Activated B cell treated with CpG ODN at 0.5 μM for 24 hours (primary cell): ENCODE measurements around the gene CD320. TPM values are rescaled to one million over a fixed set of nuclear protein-coding genes. Genes with fewer than 3 reads are reported as not detected.
A peak's percentile ranks its signal among the peaks of the same experiment; 100 is the strongest.
"Not testable (repeated sequence)": the region's sequence is repeated elsewhere in the genome, so short reads cannot be mapped to it uniquely, and the experiment has no call there.

Experiments
- ATAC-seq: fragments of 200-7000 bp; cut with Tn5 transposase; one replicate; pipeline ENCODE4 v1.10.0; 2021; ENCODE audit warnings: low read depth, mild to moderate bottlenecking, moderate library complexity
- CTCF ChIA-PET: fragments of 350-600 bp; sonication (Branson Sonifier 250); formaldehyde crosslinking; loops from one replicate; lab custom pipeline; 2021; ENCODE audit warnings: antibody characterized with exemption; lab: Charles Lee
- POLR2A ChIA-PET: fragments of 350-600 bp; sonication (Branson Sonifier 250); formaldehyde crosslinking; loops from one replicate; lab custom pipeline; 2021; ENCODE audit warnings: antibody characterized with exemption; lab: Charles Lee
- DNase-seq: peaks from one replicate; pipeline ENCODE4 v3.0.0; 2022
- H3K27ac Mint-ChIP-seq: one replicate; pipeline ENCODE4 v1.8.0; 2020; ENCODE audit warnings: mixed read lengths
- H3K27me3 Mint-ChIP-seq: one replicate; pipeline ENCODE4 v1.8.0; 2021; ENCODE audit warnings: mixed read lengths
- H3K36me3 Mint-ChIP-seq: one replicate; pipeline ENCODE4 v1.8.0; 2021; ENCODE audit warnings: low read depth, mixed read lengths
- H3K4me1 Mint-ChIP-seq: one replicate; pipeline ENCODE4 v1.8.0; 2021; ENCODE audit warnings: mixed read lengths
- H3K4me3 Mint-ChIP-seq: one replicate; pipeline ENCODE4 v1.8.0; 2020; ENCODE audit warnings: mild to moderate bottlenecking, mixed read lengths
- H3K9me3 Mint-ChIP-seq: one replicate; pipeline ENCODE4 v1.8.0; 2020; ENCODE audit warnings: mixed read lengths
- CTCF ChIP-seq: fragments of 200-600 bp; IDR thresholded peaks from one replicate; pipeline ENCODE4 v1.8.0; 2022; ENCODE audit warnings: antibody characterized with exemption, mild to moderate bottlenecking
- intact Hi-C: fragments of 100-400 bp; cut with micrococcal nuclease; formaldehyde crosslinking; loops from one replicate; pipeline ENCODE4 v1.15.1; 2024
- total RNA-seq: library from RNA; stranded (reverse); gene quantifications from 2 replicates; pipeline ENCODE4 v1.2.3, GENCODE V29; 2022

CD320 gene
- total RNA-seq, 1 donor from 2014 or later: 24.6 TPM

GRCh38 chr19:8320564-8321066 lies 12.5 kb upstream of the CD320 start:
- no peaks in the 10 kb centered on the region for H3K27me3 Mint-ChIP-seq
- DNase-seq: no peak

DNA sequence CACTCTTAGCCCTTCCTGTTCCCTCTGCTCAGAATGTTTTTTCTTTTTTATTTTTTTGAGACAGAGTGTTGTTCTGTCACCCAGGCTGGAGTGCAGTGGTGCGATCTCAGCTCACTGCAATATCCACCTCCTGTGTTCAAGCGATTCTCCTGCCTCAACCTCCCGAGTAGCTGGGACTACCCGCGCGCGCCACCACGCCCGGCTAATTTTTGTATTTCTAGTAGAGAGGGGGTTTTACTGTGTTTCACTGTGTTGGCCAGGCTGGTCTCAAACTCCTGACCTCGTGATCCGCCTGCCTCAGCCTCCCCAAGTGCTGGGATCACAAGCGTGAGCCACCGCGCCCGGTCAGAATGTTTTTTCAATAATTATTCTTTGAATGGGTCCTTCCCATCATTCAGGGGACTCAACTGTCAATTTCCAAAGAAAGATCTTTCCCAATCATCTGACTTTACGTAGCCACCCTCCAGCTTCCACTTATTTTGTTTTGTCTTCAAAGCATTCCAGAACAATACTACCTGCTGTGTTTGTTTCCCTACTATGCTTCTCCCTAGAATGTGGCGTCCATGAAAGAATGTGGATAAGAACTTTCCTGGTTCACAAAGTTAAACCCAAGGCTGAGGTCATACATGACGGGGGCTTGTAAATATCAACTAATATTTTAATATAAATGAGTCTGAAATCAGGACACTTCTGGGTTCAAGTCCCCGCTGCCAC lies 11.8 kb upstream of the CD320 start:
- CTCF ChIA-PET: interaction anchor here (1.3 kb wide), 1 partner anchor 161 kb away, joined by 4 read pairs; no protein-coding TSS in a partner anchor
- peaks cover 37% of the 10 kb centered on the region for H3K4me1 Mint-ChIP-seq
- POLR2A ChIA-PET: interaction anchor here (0.6 to 2.3 kb wide), 9 partner anchors 9 to 898 kb away, joined by 3 to 11 read pairs (median 4); partner anchors contain the start of genes RAB11B and ZNF414

More at GRCh38 chr19:8320564-8321066, 12.5 kb upstream of the CD320 start:
- no peaks in the 10 kb centered on the region for H3K9me3 Mint-ChIP-seq
- intact Hi-C loops: loop anchor here (1.0 to 10.0 kb wide), 6 partner anchors 12 to 377 kb away; partner anchors contain the start of genes CD320, HNRNPM, RAB11B and TIMM44
- peak overlapping the region; percentile 96 for H3K27ac Mint-ChIP-seq
- H3K4me1 Mint-ChIP-seq: peaks cover 37% of the 10 kb centered on the region
- peaks cover 49% of the 10 kb centered on the region for H3K36me3 Mint-ChIP-seq
- no peak for TF ChIP-seq CTCF
- ATAC-seq: peak; percentile 3
- ChIA-PET CTCF (interaction anchor here (1.3 to 1.4 kb wide), 2 partner anchors 51 to 162 kb away, joined by 4 to 5 read pairs; no protein-coding TSS in a partner anchor), POLR2A (interaction anchor here (0.6 to 2.3 kb wide), 21 partner anchors 10 to 1251 kb away, joined by 3 to 12 read pairs (median 5); partner anchors contain the start of genes HNRNPM, MARCHF2, RAB11B and ZNF414)
- H3K4me3 Mint-ChIP-seq: peak overlapping the region; percentile 98

DNA sequence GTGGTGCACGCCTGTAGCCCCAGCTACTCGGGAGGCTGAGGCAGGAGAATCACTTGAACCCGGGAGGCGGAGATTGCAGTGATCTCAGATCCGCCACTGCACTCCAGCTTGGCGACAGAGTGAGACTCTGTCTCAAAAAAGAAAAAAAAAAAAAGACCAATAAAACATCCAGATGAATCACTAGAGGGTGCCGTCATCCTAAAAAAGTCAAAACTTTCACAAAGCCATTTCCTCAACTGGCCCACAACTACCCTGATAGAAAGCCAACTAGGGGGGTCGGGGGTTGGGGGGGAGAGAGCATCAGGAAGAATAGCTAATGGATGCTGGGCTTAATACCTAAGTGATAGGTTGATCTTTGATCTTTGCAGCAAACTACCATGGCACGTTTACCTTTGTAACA lies 10.7 kb upstream of the CD320 start:
- DNase-seq, H3K9me3 Mint-ChIP-seq, H3K27me3 Mint-ChIP-seq, ATAC-seq, intact Hi-C loops: not testable (repeated sequence)
- CTCF ChIA-PET: interaction anchor here (0.6 kb wide), 1 partner anchor 1217 kb away, joined by 3 read pairs; no protein-coding TSS in a partner anchor
- Mint-ChIP-seq H3K4me1 (peaks cover 37% of the 10 kb centered on the region), H3K36me3 (peaks cover 59% of the 10 kb centered on the region), H3K4me3 (peak overlapping the region; percentile 56), H3K27ac (peak overlapping the region; percentile 30)
- POLR2A ChIA-PET: interaction anchor here (0.6 to 1.0 kb wide), 5 partner anchors 8 to 1221 kb away, joined by 3 to 15 read pairs (median 4); partner anchors contain the start of gene CD320

More for the DNA sequence above, 11.8 kb upstream of the CD320 start:
- TF ChIP-seq CTCF: no peak
- Mint-ChIP-seq H3K9me3 (no peaks in the 10 kb centered on the region), H3K27ac (peak overlapping the region; percentile 96), H3K36me3 (peaks cover 55% of the 10 kb centered on the region), H3K27me3 (no peaks in the 10 kb centered on the region), H3K4me3 (peak overlapping the region; percentile 98)
- ATAC-seq (no peak), DNase-seq (no peak)
- intact Hi-C loops: loop anchor here (10.0 kb wide), 1 partner anchor 55 kb away; no protein-coding TSS in a partner anchor

DNA sequence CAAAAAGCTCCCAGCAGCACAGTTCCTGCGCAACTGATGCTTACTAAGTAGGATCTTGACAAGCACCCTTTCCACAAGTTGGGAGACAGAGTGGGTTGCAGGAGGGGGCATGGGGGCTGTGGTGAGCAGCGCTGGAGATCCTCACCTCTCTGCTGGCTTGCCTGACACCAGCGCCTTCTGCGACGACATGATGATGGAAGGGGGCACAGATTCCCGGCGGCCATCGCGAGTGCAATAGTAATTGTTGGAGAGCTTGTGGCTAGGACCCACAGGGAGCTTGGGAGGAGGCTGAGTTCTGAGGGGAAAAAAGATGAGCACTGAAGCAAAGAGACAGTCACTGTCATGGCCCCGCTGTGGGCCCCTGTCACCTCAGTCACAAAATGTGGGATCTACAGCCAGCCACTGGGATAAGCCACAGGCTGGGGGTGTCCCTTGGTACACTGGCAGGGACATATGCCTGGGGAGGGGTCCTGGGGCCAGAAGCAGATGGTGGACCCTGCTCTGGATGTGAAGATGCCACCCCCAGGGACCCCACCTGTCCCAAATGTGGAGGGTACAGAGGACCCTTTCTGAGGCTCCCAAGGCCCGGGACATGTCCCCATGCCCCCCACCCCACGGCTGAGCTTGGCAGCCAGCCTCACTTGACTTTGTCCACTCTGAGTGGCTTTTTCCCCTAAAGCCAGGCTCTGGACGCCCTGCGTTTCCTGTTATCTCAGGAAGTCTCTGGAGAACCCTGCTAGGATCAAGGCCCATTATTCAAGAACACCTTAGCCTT lies 8.4 kb upstream of the CD320 start:
- peaks cover 51% of the 10 kb centered on the region for H3K36me3 Mint-ChIP-seq
- ATAC-seq: no peak
- CTCF ChIA-PET: no interaction called here
- no peaks in the 10 kb centered on the region for H3K9me3 Mint-ChIP-seq
- H3K4me1 Mint-ChIP-seq: peaks cover 18% of the 10 kb centered on the region
- no peak overlapping the region for H3K27ac Mint-ChIP-seq
- POLR2A ChIA-PET: interaction anchor here (0.5 kb wide), 1 partner anchor 49 kb away, joined by 3 read pairs; no protein-coding TSS in a partner anchor
- TF ChIP-seq CTCF: no peak
- intact Hi-C loops: no loop called here
- H3K27me3 Mint-ChIP-seq: no peaks in the 10 kb centered on the region
- no peak overlapping the region for H3K4me3 Mint-ChIP-seq
- no peak for DNase-seq

DNA sequence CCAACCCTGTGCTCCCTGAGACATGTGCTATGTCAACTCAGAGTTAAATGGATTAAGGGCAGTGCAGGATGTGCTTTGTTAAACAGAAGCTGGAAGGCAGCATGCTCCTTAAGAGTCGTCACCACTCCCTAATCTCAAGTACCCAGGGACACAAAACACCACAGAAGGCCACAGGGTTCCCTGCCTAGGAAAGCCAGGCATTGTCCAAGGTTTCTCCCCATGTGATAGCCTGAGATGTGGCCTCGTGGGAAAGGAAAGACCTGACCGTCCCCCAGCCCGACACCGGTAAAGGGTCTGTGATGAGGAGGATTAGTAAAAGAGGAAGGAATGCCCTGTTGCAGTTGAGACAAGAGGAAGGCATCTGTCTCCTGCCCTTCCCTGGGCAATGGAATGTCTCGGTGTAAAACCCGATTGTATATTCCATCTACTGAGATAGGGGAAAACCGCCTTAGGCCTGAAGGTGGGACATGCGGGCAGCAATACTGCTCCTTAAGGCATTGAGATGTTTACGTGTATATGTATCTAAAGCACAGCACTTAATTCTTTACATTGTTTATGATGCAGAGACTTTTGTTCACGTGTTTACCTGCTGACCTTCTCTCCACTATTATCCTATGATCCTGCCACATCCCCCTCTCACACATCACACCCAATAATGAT lies 7.0 kb upstream of the CD320 start:
- CTCF ChIA-PET, intact Hi-C loops, DNase-seq, H3K27me3 Mint-ChIP-seq, ATAC-seq, H3K4me1 Mint-ChIP-seq, POLR2A ChIA-PET, H3K27ac Mint-ChIP-seq, H3K4me3 Mint-ChIP-seq, H3K9me3 Mint-ChIP-seq: not testable (repeated sequence)
- H3K36me3 Mint-ChIP-seq: peaks cover 54% of the 10 kb centered on the region
